RWPE2 (cell line): ENCODE measurements around the gene ZSWIM3.

Experiments
- ATAC-seq: fragments of 200-7000 bp; cut with Tn5 transposase; 3 replicates; pipeline ENCODE4 v1.9.1; 2021; ENCODE audit warnings: low read depth
- DNase-seq: peaks from one replicate; pipeline ENCODE4 v3.0.0-alpha.2; 2020; ENCODE audit warnings: low spot score
- H3K27ac ChIP-seq: fragments of 450-650 bp; 2 replicates; pipeline ENCODE4 v1.5.1; 2017; ENCODE audit warnings: mild to moderate bottlenecking; ENCODE audit not compliant: poor library complexity, severe bottlenecking
- H3K27me3 ChIP-seq: fragments of 250-450 bp; sonication (Bioruptor Pico); 2 replicates; pipeline ENCODE4 v1.5.1; 2021; ENCODE audit warnings: mild to moderate bottlenecking, moderate library complexity; ENCODE audit not compliant: insufficient read depth, poor library complexity, severe bottlenecking
- H3K36me3 ChIP-seq: fragments of 250-450 bp; sonication (Bioruptor Pico); 2 replicates; pipeline ENCODE4 v1.5.1; 2020; ENCODE audit warnings: low read depth, mild to moderate bottlenecking, moderate library complexity
- H3K4me1 ChIP-seq: fragments of 250-450 bp; sonication (Bioruptor Pico); 2 replicates; pipeline ENCODE4 v1.5.1; 2021; ENCODE audit warnings: mild to moderate bottlenecking, moderate library complexity; ENCODE audit not compliant: insufficient read depth, poor library complexity, severe bottlenecking
- H3K4me3 ChIP-seq: fragments of 250-450 bp; sonication (Bioruptor Pico); 2 replicates; pipeline ENCODE4 v1.5.1; 2021; ENCODE audit warnings: mild to moderate bottlenecking, moderate library complexity; ENCODE audit not compliant: severe bottlenecking
- H3K9me3 ChIP-seq: fragments of 250-450 bp; sonication (Bioruptor Pico); 2 replicates; pipeline ENCODE4 v1.5.1; 2021; ENCODE audit warnings: mild to moderate bottlenecking, moderate library complexity; ENCODE audit not compliant: severe bottlenecking
- CTCF ChIP-seq: fragments of 450-650 bp; IDR thresholded peaks from one replicate; pipeline ENCODE4 v1.5.1; 2017; ENCODE audit warnings: mild to moderate bottlenecking, moderate library complexity; ENCODE audit not compliant: poor library complexity, severe bottlenecking

ZSWIM3 gene

DNA sequence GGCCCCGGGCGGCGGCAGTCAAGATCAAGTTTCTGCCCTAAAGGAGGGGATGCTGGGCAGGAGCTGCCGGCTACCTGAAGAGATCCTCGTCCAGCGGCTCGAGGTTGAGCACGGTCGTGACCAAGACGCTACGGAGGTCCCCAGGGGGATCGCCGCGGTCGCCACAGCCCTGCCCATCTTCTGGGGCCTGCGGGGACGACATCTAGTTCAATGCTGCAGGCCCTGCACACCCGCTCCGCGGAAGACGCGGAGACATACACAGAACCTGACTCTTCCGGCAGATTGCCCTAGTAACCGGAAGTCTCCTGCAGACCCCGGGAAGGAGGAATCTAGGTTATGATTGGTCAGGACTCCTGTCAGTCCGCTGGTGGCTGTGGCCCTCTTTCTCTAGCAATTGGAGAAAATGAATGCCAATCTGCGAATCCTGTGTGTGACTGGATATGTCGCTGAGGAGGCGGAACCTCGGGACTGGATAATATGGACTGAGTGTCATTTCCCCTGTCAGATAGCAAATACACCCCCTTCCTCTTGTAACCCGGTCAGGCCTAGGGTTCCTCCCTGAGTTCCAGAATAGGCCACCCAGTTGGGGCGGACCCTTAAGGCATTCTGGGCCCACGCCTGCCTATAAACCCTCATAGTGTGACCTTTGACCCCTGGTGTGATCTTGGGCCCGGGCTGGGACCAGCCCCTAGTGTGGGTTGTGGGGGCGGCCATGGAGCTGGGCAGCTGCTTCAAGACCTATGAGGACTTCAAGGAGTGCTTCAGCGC is at the start of gene ZSWIM3, which contains the start of gene ACOT8:
TSS of gene ZSWIM3 (plus strand) at position 501 of the 768 bp plus-strand sequence. CDS start at position 713, 212 bp downstream.
TSS of gene ACOT8 (minus strand) at position 279 of the 768 bp plus-strand sequence. CDS start at position 202, 77 bp downstream.
- H3K4me1 ChIP-seq: peaks cover 15% of the 10 kb centered on the region
- DNase-seq (peak; percentile 100), ATAC-seq (peak; percentile 99)
- no peaks in the 10 kb centered on the region for H3K27me3 ChIP-seq
- H3K27ac ChIP-seq: peak within 1 kb of the TSS; percentile 12
- H3K9me3 ChIP-seq: no peaks in the 10 kb centered on the region
- TF ChIP-seq CTCF: no peak
- peaks cover 33% of the 10 kb centered on the region for H3K36me3 ChIP-seq
- H3K4me3 ChIP-seq: peak within 1 kb of the TSS; percentile 83

- H3K9me3 ChIP-seq: no peaks in the 10 kb centered on the region
- peaks cover 86% of the 10 kb centered on the region for H3K36me3 ChIP-seq
- TF ChIP-seq CTCF: no peak
- peaks cover 8% of the 10 kb centered on the region for H3K4me1 ChIP-seq
- H3K4me3 ChIP-seq: no peak overlapping the region
- ATAC-seq (no peak), DNase-seq (no peak)
- no peak overlapping the region for H3K27ac ChIP-seq
- no peaks in the 10 kb centered on the region for H3K27me3 ChIP-seq
Observed at GRCh38 chr20:45810191-45810970, 47.0 kb upstream of the ZSWIM3 start.

DNA sequence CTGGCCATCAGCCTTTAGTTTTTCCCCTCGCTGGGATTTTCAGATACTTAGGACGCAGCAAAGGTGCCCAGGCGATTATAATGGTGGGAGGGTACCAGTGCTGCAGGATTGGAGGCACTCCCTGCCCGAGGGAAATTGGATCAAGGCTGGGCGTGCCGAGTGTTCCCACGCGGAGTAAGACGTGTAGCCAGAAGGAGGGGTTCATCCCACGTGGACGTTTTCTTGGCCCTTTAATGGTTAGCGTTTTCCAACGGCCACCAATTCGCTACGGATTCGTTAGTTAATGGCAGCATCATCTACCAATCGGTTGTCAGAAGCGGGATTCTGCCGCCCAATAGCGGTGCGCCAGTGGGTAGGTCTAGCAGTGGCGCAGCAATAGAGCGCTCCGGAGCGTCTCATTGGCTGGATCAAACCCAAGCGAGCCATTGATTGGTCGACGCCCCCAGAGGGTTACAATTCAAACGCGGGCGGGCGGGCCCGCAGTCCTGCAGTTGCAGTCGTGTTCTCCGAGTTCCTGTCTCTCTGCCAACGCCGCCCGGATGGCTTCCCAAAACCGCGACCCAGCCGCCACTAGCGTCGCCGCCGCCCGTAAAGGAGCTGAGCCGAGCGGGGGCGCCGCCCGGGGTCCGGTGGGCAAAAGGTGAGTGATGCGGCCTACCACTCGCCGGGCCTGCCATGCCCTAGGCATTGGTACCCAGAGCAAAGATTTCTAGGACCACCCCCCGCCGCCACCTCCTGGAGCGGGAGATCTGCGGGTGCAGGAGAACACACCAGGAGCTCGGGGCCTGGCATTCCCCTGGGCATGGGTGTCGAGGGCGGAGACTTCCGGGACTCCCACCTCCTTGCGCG is 45.0 kb upstream of the ZSWIM3 start, which contains the start of gene UBE2C:
TSS of gene UBE2C (plus strand) at position 488 of the 849 bp plus-strand sequence. CDS start at position 540, 52 bp downstream.
- no peaks in the 10 kb centered on the region for H3K27me3 ChIP-seq
- no peaks in the 10 kb centered on the region for H3K9me3 ChIP-seq
- no peak for TF ChIP-seq CTCF
- H3K27ac ChIP-seq: peak within 1 kb of the TSS; percentile 65
- DNase-seq (peak; percentile 100), ATAC-seq (peak; percentile 98)
- peaks cover 88% of the 10 kb centered on the region for H3K36me3 ChIP-seq
- peak within 1 kb of the TSS; percentile 91 for H3K4me3 ChIP-seq
- H3K4me1 ChIP-seq: peaks cover 8% of the 10 kb centered on the region

DNA sequence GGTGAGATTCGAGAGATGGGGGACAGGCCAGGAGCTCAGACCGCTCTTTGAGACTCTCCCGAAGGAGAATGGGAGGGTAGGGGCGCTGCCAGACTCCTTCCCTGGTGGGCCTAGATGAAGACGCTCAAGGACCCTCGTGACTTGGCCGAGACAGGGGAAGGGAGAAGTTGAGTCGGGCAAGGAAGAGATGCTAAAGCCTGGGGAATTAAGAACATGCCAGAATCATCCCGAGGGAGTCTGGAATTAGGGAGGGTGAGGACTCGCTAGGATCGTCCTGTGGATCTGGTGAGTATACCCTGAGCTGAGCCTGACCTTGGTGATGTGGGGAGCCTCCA is 44.4 kb upstream of the ZSWIM3 start:
- ATAC-seq (no peak), DNase-seq (no peak)
- Histone ChIP-seq H3K27me3 (no peaks in the 10 kb centered on the region), H3K36me3 (peaks cover 82% of the 10 kb centered on the region), H3K4me1 (peaks cover 8% of the 10 kb centered on the region), H3K9me3 (no peaks in the 10 kb centered on the region), H3K27ac (peak overlapping the region; percentile 65), H3K4me3 (peak overlapping the region; percentile 91)
- no peak for TF ChIP-seq CTCF
